Testis (tissue), 3 donors: Measurements from ENCODE around the gene CNFN. TPM values are rescaled to one million over a fixed set of nuclear protein-coding genes. Genes with fewer than 3 reads are reported as not detected.

Experiments used
- DNase-seq: peaks from one replicate; pipeline ENCODE4 v3.0.0-alpha.2; 2019
- H3K27ac ChIP-seq, 2 donors: fragments of 200-600 bp; sonication (generic); one replicate each; pipeline ENCODE4 v1.5.1; 2019
- H3K27me3 ChIP-seq: fragments of 200-600 bp; sonication (generic); one replicate; pipeline ENCODE4 v1.5.1; 2019
- H3K36me3 ChIP-seq: fragments of 200-600 bp; sonication (generic); one replicate; pipeline ENCODE4 v1.5.1; 2017; ENCODE audit warnings: low read depth; ENCODE audit errors: missing control alignments
- H3K4me1 ChIP-seq: fragments of 200-600 bp; sonication (generic); one replicate; pipeline ENCODE4 v1.5.1; 2019
- H3K4me3 ChIP-seq, 2 donors: fragments of 200-600 bp; sonication (generic); one replicate each; pipeline ENCODE4 v1.5.1; 2017 to 2019
- H3K9me3 ChIP-seq: fragments of 200-600 bp; sonication (generic); one replicate; pipeline ENCODE4 v1.5.1; 2017
- POLR2A ChIP-seq: fragments of 450-650 bp; IDR thresholded peaks from one replicate; pipeline ENCODE4 v1.6.1; 2017; ENCODE audit warnings: antibody characterized with exemption, mild to moderate bottlenecking, moderate library complexity
- WGBS, 2 donors: methylation state at CpG; one replicate each; pipeline ENCODE4 v1.1.5; 2018; 5-methylcytosine and 5-hydroxymethylcytosine counted together
- intact Hi-C: fragments of 100-400 bp; cut with DNase I; formaldehyde crosslinking; loops from one replicate; pipeline ENCODE4 v1.15.1; 2023; ENCODE audit warnings: low total_unique reads
- polyA plus RNA-seq: library from polyadenylated mRNA; stranded (reverse); fragments of 350-450 nt; fragmentation: Illumina TruSeq; extraction: RNeasy Lipid Tissue Mini Kit (QIAGEN cat#74804); gene quantifications from one replicate; pipeline ENCODE4 v1.2.3, GENCODE V29; 2014; ENCODE audit warnings: low read depth, low replicate concordance; ENCODE audit not compliant: insufficient read depth
- total RNA-seq, 2 donors: library from RNA; depleted of rRNA; stranded (reverse); fragments of >200 nt; gene quantifications; one replicate each; pipeline ENCODE4 v1.2.3, GENCODE V29; 2016
- TF ChIP-seq, protein P1 (sequence below), 3 experiments: fragments of 450-650 bp in 2 of 3; fragments of 200-600 bp in 1 of 3; sonication (generic) in 1 of 3; IDR thresholded peaks; one replicate each; pipeline ENCODE4 v1.5.1; 2016 to 2019; ENCODE audit warnings: antibody characterized with exemption in 3 of 3, mild to moderate bottlenecking in 2 of 3, moderate library complexity in 1 of 3

The CNFN gene
- total and polyA plus RNA-seq, 3 donors from 2014 or later, result 1.9 to 5.0 (median 2.2) TPM

DNA sequence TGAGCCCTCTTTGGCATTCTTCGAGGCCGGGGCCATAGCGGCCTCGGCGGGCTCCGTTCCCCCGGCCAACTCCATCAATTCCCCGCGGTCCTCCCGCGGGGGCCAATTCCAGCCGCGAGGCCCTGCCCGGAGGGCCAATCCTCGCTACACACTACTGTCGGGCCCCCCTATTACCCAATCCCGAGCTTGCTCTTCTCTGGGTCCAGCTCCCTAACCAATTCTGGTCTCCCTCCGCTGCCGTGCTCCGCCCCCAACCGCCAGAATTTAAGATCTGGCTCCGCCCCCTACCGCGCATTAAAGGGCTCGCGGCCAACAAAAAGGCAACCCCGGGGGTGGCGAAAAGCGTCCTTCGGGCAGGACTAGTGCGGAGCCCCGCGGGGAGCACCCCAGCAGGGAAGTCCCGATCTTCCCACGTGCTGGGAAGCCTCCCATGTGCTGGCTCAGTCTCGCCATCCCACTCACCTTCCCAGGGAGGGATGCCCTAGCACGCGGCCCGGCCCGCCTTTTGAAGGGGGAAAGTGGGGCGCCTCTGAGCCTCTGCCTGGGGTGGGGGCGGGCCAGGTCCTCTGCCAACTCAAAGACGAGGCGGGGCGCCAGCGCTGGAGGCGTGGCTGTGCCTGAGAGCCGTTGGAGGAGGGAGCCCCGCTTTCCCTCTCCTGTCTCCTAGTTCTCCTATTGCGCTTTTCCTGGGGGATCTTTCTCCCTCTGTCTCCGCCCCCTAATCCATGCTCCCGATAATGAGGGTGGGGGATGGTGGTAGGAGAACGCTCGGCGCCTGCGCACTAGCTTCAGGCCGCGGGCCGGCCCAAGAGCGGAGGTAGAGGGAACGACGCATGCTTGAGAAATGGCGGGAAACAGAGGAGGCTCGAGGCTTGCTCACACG lies 33.6 kb upstream of the CNFN start:
- Histone ChIP-seq H3K36me3 (no peaks in the 10 kb centered on the region), H3K27me3 (no peaks in the 10 kb centered on the region)
- WGBS, 2 donors, result 2 to 3% methylated on average over 25 to 65 of the region's 65 CpGs

DNA sequence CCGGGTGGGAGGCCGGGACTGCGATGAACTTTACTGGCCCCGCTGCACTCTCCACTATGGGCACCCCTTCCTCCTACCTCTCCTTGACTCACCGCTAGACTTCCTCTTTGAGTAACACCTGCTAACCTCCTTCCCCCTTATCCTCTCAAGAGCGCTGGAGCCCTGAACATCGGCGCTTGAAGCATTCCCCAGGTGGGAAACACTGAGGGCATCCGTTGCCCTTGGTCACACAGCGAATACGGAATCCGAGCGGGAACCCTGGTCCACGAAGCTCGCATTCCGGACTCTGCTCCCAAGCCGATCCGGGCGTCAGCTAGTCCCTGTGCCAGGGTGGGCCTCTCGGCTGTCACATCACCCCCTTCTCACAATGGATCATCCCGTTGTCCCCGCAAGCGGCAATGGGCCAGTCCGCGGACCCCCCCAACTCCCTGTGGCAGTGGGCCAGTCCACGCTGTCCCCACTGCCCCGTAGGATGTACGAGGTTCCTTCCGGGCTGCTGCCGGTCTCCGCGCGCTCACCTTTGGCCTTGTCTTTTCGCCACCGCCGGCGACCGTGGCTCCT lies 32.9 kb upstream of the CNFN start:
- 3 to 8% methylated on average over 26 to 34 of the region's 38 CpGs for WGBS, 2 donors
- DNase-seq, result peak; percentile 62
- intact Hi-C loops, result no loop called here

More for the DNA sequence above, 33.6 kb upstream of the CNFN start:
- intact Hi-C loops, result no loop called here
- Histone ChIP-seq H3K4me3 (peak overlapping the region; percentile 63 to 69), H3K4me1 (peaks cover 17% of the 10 kb centered on the region), H3K9me3 (no peaks in the 10 kb centered on the region), H3K27ac (peak overlapping the region; percentile 57 to 76)
- TF ChIP-seq POLR2A, result no peak
- TF ChIP-seq, protein P1, sequence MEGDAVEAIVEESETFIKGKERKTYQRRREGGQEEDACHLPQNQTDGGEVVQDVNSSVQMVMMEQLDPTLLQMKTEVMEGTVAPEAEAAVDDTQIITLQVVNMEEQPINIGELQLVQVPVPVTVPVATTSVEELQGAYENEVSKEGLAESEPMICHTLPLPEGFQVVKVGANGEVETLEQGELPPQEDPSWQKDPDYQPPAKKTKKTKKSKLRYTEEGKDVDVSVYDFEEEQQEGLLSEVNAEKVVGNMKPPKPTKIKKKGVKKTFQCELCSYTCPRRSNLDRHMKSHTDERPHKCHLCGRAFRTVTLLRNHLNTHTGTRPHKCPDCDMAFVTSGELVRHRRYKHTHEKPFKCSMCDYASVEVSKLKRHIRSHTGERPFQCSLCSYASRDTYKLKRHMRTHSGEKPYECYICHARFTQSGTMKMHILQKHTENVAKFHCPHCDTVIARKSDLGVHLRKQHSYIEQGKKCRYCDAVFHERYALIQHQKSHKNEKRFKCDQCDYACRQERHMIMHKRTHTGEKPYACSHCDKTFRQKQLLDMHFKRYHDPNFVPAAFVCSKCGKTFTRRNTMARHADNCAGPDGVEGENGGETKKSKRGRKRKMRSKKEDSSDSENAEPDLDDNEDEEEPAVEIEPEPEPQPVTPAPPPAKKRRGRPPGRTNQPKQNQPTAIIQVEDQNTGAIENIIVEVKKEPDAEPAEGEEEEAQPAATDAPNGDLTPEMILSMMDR (IDR thresholded peaks at IDR 0.05), result no peak
- DNase-seq, result peak; percentile 94

DNA sequence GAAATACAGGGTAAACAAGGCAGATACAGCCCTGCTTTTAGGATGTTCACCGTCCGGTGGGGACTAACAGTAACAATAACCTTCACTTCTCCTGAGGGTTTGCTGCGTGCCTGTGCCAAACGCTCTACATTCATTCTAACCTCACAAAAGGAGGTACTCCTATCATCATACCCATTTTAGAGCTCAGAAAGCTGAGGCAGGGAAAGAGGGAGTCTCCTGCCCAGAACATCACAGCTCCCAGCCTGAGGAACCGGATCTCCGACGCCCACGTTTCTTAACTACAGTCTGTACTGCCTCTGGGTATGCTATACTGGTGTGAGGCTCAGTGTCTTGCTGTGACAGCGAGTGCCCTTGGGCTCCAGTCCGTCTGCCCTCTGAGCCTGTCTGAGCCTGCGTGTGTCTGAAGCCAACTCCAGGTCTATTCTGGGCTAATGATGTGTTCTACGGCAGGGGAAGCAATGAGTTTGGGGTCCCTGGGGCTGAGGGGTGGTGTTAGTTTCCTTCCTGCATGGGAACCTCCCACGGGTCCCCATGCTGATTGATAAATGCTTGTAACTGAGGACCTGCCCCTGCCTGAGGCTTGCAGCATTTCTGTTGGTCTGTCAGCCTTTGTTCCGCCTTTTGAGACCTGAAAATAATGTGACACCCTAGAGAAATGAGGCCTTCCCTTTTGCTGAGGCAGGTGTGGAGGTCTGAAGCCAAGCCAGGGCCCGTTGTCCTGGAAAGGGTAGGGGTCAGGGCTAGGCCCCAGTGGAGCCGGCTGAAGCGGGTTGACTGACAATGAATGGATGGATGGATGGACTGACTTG lies 32.2 kb upstream of the CNFN start:
- intact Hi-C loops, result no loop called here
- peaks cover 17% of the 10 kb centered on the region for H3K4me1 ChIP-seq
- DNase-seq, result no peak

More for the DNA sequence above, 32.9 kb upstream of the CNFN start:
- TF ChIP-seq, protein P1 (IDR thresholded peaks at IDR 0.05), result no peak
- TF ChIP-seq POLR2A, result no peak
- H3K4me1 ChIP-seq, result peaks cover 17% of the 10 kb centered on the region
- H3K36me3 ChIP-seq, result no peaks in the 10 kb centered on the region
- H3K4me3 ChIP-seq, result peak overlapping the region; percentile 63 to 69
- no peaks in the 10 kb centered on the region for H3K27me3 ChIP-seq
- no peaks in the 10 kb centered on the region for H3K9me3 ChIP-seq
- H3K27ac ChIP-seq, result peak overlapping the region; percentile 57 to 76

GRCh38 chr19:42421591-42422031 lies 31.5 kb upstream of the CNFN start:
- Histone ChIP-seq H3K36me3 (no peaks in the 10 kb centered on the region), H3K9me3 (no peaks in the 10 kb centered on the region), H3K4me1 (peaks cover 17% of the 10 kb centered on the region), H3K4me3 (no peak overlapping the region), H3K27ac (no peak overlapping the region), H3K27me3 (no peaks in the 10 kb centered on the region)
- 70 to 76% methylated on average over 8 to 9 of the region's 9 CpGs for WGBS, 2 donors
- TF ChIP-seq POLR2A, result no peak
- TF ChIP-seq, protein P1 (IDR thresholded peaks at IDR 0.05), result no peak
- intact Hi-C loops, result no loop called here
- DNase-seq, result no peak

More for the DNA sequence above, 32.2 kb upstream of the CNFN start:
- WGBS, 2 donors, result 60 to 69% methylated on average over 9 to 17 of the region's 17 CpGs
- no peak for TF ChIP-seq POLR2A
- TF ChIP-seq, protein P1 (IDR thresholded peaks at IDR 0.05), result no peak
- H3K4me3 ChIP-seq, result peak overlapping the region in 1 of 2 donors; percentile 63
- no peaks in the 10 kb centered on the region for H3K36me3 ChIP-seq
- no peaks in the 10 kb centered on the region for H3K27me3 ChIP-seq
- no peaks in the 10 kb centered on the region for H3K9me3 ChIP-seq
- no peak overlapping the region for H3K27ac ChIP-seq
